Activated B cell treated with CpG ODN at 0.5 μM for 24 hours (primary cell): ENCODE results near the gene TIPRL. TPM values are rescaled to one million over a fixed set of nuclear protein-coding genes. Genes with fewer than 3 reads are reported as not detected.

Experiments
- ATAC-seq: fragments of 200-7000 bp; cut with Tn5 transposase; one replicate; pipeline ENCODE4 v1.10.0; 2021; ENCODE audit warnings: low read depth, mild to moderate bottlenecking, moderate library complexity
- CTCF ChIA-PET: fragments of 350-600 bp; sonication (Branson Sonifier 250); formaldehyde crosslinking; loops from one replicate; lab custom pipeline; 2021; ENCODE audit warnings: antibody characterized with exemption; lab: Charles Lee
- POLR2A ChIA-PET: fragments of 350-600 bp; sonication (Branson Sonifier 250); formaldehyde crosslinking; loops from one replicate; lab custom pipeline; 2021; ENCODE audit warnings: antibody characterized with exemption; lab: Charles Lee
- DNase-seq: peaks from one replicate; pipeline ENCODE4 v3.0.0; 2022
- H3K27ac Mint-ChIP-seq: one replicate; pipeline ENCODE4 v1.8.0; 2020; ENCODE audit warnings: mixed read lengths
- H3K27me3 Mint-ChIP-seq: one replicate; pipeline ENCODE4 v1.8.0; 2021; ENCODE audit warnings: mixed read lengths
- H3K36me3 Mint-ChIP-seq: one replicate; pipeline ENCODE4 v1.8.0; 2021; ENCODE audit warnings: low read depth, mixed read lengths
- H3K4me1 Mint-ChIP-seq: one replicate; pipeline ENCODE4 v1.8.0; 2021; ENCODE audit warnings: mixed read lengths
- H3K4me3 Mint-ChIP-seq: one replicate; pipeline ENCODE4 v1.8.0; 2020; ENCODE audit warnings: mild to moderate bottlenecking, mixed read lengths
- H3K9me3 Mint-ChIP-seq: one replicate; pipeline ENCODE4 v1.8.0; 2020; ENCODE audit warnings: mixed read lengths
- CTCF ChIP-seq: fragments of 200-600 bp; IDR thresholded peaks from one replicate; pipeline ENCODE4 v1.8.0; 2022; ENCODE audit warnings: antibody characterized with exemption, mild to moderate bottlenecking
- intact Hi-C: fragments of 100-400 bp; cut with micrococcal nuclease; formaldehyde crosslinking; loops from one replicate; pipeline ENCODE4 v1.15.1; 2024
- total RNA-seq: library from RNA; stranded (reverse); gene quantifications from 2 replicates; pipeline ENCODE4 v1.2.3, GENCODE V29; 2022

The TIPRL gene
- total RNA-seq, 1 donor from 2014 or later: 29.8 TPM

GRCh38 chr1:168135921-168136708 lies 42.6 kb upstream of the TIPRL start:
- no peak for TF ChIP-seq CTCF
- CTCF ChIA-PET: interaction anchor here (1.3 kb wide), 1 partner anchor 9 kb away, joined by 5 read pairs; no protein-coding TSS in a partner anchor
- ATAC-seq (peak; percentile 54), DNase-seq (peak; percentile 24)
- peaks cover 5% of the 10 kb centered on the region for H3K36me3 Mint-ChIP-seq
- H3K27me3 Mint-ChIP-seq: peaks cover 37% of the 10 kb centered on the region
- no peaks in the 10 kb centered on the region for H3K9me3 Mint-ChIP-seq
- POLR2A ChIA-PET: interaction anchor here (1.4 kb wide), 1 partner anchor 44 kb away, joined by 3 read pairs; no protein-coding TSS in a partner anchor
- peaks cover 18% of the 10 kb centered on the region for H3K4me1 Mint-ChIP-seq
- intact Hi-C loops: loop anchor here (2.0 kb wide), 1 partner anchor 199 kb away; the partner anchor contains the start of genes DCAF6 and MPC2
- H3K4me3 Mint-ChIP-seq: peak overlapping the region; percentile 82
- H3K27ac Mint-ChIP-seq: no peak overlapping the region

- DNase-seq: peak; percentile 37
- Mint-ChIP-seq H3K9me3 (no peaks in the 10 kb centered on the region), H3K27ac (peak within 1 kb of the TSS; percentile 32), H3K27me3 (peaks cover 33% of the 10 kb centered on the region), H3K36me3 (peaks cover 5% of the 10 kb centered on the region), H3K4me3 (peak within 1 kb of the TSS; percentile 88), H3K4me1 (peaks cover 18% of the 10 kb centered on the region)
- intact Hi-C loops: loop anchor here (1.0 to 2.0 kb wide), 3 partner anchors 8 to 200 kb away; partner anchors contain the start of genes DCAF6, MPC2 and TIPRL
- CTCF ChIA-PET: interaction anchor here (1.3 kb wide), 1 partner anchor 9 kb away, joined by 5 read pairs; no protein-coding TSS in a partner anchor
- TF ChIP-seq CTCF: no peak
- peak; percentile 57 for ATAC-seq
- POLR2A ChIA-PET: interaction anchor here (1.4 kb wide), 1 partner anchor 43 kb away, joined by 3 read pairs; no protein-coding TSS in a partner anchor
Observed at GRCh38 chr1:168136709-168137514, 41.9 kb upstream of the TIPRL start, which contains the start of gene GPR161. Gene GPR161 (minus strand): TSS chr1:168136930. CDS start chr1:168104850, 32,080 bp downstream.

- no peak for TF ChIP-seq CTCF
- H3K36me3 Mint-ChIP-seq: peaks cover 5% of the 10 kb centered on the region
- peaks cover 32% of the 10 kb centered on the region for H3K27me3 Mint-ChIP-seq
- ATAC-seq: no peak
- peaks cover 18% of the 10 kb centered on the region for H3K4me1 Mint-ChIP-seq
- peak overlapping the region; percentile 88 for H3K4me3 Mint-ChIP-seq
- H3K27ac Mint-ChIP-seq: peak overlapping the region; percentile 32
- DNase-seq: no peak
- CTCF ChIA-PET: interaction anchor here (1.6 kb wide), 1 partner anchor 55 kb away, joined by 6 read pairs; no protein-coding TSS in a partner anchor
- no peaks in the 10 kb centered on the region for H3K9me3 Mint-ChIP-seq
- POLR2A ChIA-PET: no interaction called here
- intact Hi-C loops: loop anchor here (1.0 to 2.0 kb wide), 3 partner anchors 8 to 201 kb away; partner anchors contain the start of genes DCAF6, MPC2 and TIPRL
Observed at GRCh38 chr1:168137515-168137821, 41.3 kb upstream of the TIPRL start.

GRCh38 chr1:168138134-168138533 lies 40.6 kb upstream of the TIPRL start:
- DNase-seq (no peak), ATAC-seq (no peak)
- ChIA-PET POLR2A (no interaction called here), CTCF (interaction anchor here (1.6 kb wide), 1 partner anchor 56 kb away, joined by 6 read pairs; no protein-coding TSS in a partner anchor)
- Mint-ChIP-seq H3K4me1 (peaks cover 18% of the 10 kb centered on the region), H3K36me3 (peaks cover 5% of the 10 kb centered on the region), H3K9me3 (no peaks in the 10 kb centered on the region), H3K4me3 (no peak overlapping the region), H3K27ac (no peak overlapping the region), H3K27me3 (peaks cover 28% of the 10 kb centered on the region)
- intact Hi-C loops: no loop called here
- no peak for TF ChIP-seq CTCF
